ENCODE data around the gene COLQ.

GRCh38 chr3:15431256-15431837 is 90.2 kb downstream of the COLQ start:
- no peak for TF ChIP-seq POLR2A (IDR thresholded peaks at IDR 0.05)
- TF ChIP-seq CTCF (IDR thresholded peaks at IDR 0.05) = no peak
